Endothelial cell of umbilical vein (primary cell): Measurements from ENCODE around the gene NFU1.

ENCODE experiments used
- MAX ChIP-seq: IDR thresholded peaks from 2 replicates; pipeline ENCODE4 v1.6.1; 2011; ENCODE audit not compliant: insufficient read depth, insufficient read length
- MYC ChIP-seq: IDR thresholded peaks from one replicate; pipeline ENCODE4 v1.6.1; 2011; ENCODE audit warnings: mild to moderate bottlenecking, low read depth, low read length
- POLR2AphosphoS5 ChIP-seq: IDR thresholded peaks from 2 replicates; pipeline ENCODE4 v1.6.1; 2012; ENCODE audit warnings: low read depth, mild to moderate bottlenecking, control low read depth, low read length, moderate library complexity; ENCODE audit not compliant: insufficient read depth
- TF ChIP-seq, protein P1 (sequence below), 2 donors: IDR thresholded peaks; 1 replicate in 1 of 2; 2 replicates in 1 of 2; pipeline ENCODE4 v1.5.1; 2011; ENCODE audit warnings: low read length in 2 of 2, mild to moderate bottlenecking in 2 of 2, moderate library complexity in 2 of 2, control low read depth in 1 of 2, inconsistent platforms in 1 of 2, low read depth in 1 of 2; ENCODE audit not compliant: insufficient read depth in 1 of 2; ENCODE audit errors: extremely low read depth in 1 of 2

GRCh38 chr2:69397234-69397633, 40.0 kb downstream of the NFU1 start:
- TF ChIP-seq, protein P1, sequence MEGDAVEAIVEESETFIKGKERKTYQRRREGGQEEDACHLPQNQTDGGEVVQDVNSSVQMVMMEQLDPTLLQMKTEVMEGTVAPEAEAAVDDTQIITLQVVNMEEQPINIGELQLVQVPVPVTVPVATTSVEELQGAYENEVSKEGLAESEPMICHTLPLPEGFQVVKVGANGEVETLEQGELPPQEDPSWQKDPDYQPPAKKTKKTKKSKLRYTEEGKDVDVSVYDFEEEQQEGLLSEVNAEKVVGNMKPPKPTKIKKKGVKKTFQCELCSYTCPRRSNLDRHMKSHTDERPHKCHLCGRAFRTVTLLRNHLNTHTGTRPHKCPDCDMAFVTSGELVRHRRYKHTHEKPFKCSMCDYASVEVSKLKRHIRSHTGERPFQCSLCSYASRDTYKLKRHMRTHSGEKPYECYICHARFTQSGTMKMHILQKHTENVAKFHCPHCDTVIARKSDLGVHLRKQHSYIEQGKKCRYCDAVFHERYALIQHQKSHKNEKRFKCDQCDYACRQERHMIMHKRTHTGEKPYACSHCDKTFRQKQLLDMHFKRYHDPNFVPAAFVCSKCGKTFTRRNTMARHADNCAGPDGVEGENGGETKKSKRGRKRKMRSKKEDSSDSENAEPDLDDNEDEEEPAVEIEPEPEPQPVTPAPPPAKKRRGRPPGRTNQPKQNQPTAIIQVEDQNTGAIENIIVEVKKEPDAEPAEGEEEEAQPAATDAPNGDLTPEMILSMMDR (IDR thresholded peaks at IDR 0.05; ENCODE audit: extremely low read depth in 1 of 2, insufficient read depth in 1 of 2, low read depth in 1 of 2, low read length in 2 of 2), result no peak
- TF ChIP-seq POLR2AphosphoS5 (no peak), MAX (no peak), MYC (no peak)
